ENCODE data around the gene EXOC4. TPM values are rescaled to one million over a fixed set of nuclear protein-coding genes. Genes with fewer than 3 reads are reported as not detected.

The EXOC4 gene
- total RNA-seq, 2 donors from 2014 or later = 52.4 to 74.0 TPM

DNA sequence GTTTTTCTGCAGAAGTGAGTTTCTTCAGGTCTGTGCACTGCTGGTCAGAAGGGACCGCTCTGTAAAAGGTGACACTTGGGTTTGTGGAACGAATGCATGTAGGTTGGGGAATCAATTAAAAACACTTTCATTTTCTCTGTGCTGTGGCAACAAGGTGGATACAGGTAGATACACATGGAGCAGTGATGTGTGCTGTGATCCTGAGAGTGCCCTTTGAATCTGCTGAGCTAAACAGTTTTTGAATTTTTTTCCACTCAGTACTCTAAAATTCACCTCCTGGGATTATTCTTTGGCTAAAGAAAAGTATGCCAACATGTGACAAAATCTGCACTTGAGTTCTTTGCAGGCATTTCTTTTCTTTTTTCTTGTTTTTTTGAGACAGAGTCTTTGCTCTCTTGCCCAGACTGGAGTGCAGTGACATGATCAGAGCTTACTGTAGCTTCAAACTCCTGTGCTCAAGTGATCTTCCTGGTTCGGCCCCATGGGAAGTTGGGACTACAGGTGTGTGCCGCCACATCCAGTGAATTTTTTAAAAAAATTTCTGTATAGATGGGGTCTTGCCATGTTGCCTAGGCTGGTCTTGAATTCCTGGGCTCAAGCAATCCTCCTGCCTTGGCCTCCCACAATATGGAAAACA is 338.9 kb downstream of the EXOC4 start:
- no peaks in the 10 kb centered on the region for H3K9me3 Mint-ChIP-seq
- H3K36me3 Mint-ChIP-seq = peaks cover 0 to 10% of the 10 kb centered on the region in 2 donors
- peak overlapping the region in 1 of 2 donors; percentile 81 for H3K27ac Mint-ChIP-seq
- ATAC-seq (no peak), DNase-seq (ENCODE audit: low spot score in 2 of 2) (no peak)

DNA sequence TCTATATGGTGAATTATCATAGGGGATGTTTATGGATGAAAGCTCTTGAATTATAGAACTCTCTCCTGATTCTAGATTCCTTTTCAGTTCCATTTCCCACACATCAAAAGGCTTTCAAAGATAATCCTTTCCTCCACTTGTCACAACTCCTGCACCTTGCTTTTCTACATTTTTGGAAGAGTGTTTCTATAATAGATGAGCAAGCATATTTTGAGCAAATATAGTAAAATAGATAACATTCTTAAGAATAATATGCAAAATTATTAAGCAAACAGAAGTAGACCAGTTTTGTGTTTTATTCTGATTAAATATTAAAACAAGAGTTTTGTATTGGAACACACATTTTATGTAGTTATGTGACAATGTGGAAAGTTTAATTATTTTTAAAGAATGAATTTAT is 340.7 kb downstream of the EXOC4 start:
- Mint-ChIP-seq H3K9me3 (no peaks in the 10 kb centered on the region), H3K36me3 (peaks cover 0 to 8% of the 10 kb centered on the region in 2 donors), H3K27ac (no peak overlapping the region)
- ATAC-seq = no peak
- DNase-seq (ENCODE audit: low spot score in 2 of 2) = no peak

DNA sequence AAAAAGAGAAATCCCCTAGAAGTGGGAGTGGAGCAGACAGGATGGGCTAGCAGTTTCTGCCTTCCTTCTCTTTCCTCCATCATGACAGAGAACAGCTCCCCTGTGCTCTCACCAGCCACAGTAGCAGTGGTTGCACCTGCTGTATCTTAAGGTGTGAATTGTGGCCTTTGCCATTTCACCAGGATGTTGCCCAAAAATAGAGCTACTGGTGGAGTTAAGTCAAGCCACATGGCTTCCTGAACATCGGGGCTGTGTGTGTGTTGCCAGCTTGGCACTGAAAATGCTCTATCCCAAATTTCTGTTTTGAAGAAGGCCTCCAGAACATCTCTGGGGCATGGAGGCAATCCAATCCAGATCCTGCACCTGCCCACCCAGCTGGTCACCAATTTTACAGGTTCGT is 348.7 kb downstream of the EXOC4 start:
- no peak overlapping the region for H3K27ac Mint-ChIP-seq
- ATAC-seq = no peak
- H3K36me3 Mint-ChIP-seq = no peaks in the 10 kb centered on the region
- DNase-seq (ENCODE audit: low spot score in 2 of 2) = no peak
- H3K9me3 Mint-ChIP-seq = no peaks in the 10 kb centered on the region

DNA sequence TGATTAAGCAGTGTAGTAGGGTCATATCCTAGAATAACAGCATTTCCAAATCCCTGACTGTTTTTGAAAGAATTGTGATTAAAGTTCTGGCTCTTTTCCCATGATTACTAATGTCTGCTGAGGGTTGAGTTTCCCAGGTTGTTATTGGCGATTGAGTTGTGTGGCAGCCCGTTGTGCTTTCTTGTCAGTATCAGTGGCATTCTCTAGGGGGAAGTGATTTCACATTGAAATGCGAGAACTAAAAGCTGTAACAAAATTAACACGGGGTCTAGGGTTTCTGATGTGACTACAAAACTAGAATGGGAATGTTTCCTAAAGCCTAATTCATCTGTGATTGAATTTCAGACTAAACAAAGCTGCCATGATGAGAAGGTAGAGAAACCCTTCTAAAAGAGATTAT is 349.4 kb downstream of the EXOC4 start:
- H3K36me3 Mint-ChIP-seq = no peaks in the 10 kb centered on the region
- ATAC-seq = no peak
- no peaks in the 10 kb centered on the region for H3K9me3 Mint-ChIP-seq
- DNase-seq (ENCODE audit: low spot score in 2 of 2) = no peak
- no peak overlapping the region for H3K27ac Mint-ChIP-seq

DNA sequence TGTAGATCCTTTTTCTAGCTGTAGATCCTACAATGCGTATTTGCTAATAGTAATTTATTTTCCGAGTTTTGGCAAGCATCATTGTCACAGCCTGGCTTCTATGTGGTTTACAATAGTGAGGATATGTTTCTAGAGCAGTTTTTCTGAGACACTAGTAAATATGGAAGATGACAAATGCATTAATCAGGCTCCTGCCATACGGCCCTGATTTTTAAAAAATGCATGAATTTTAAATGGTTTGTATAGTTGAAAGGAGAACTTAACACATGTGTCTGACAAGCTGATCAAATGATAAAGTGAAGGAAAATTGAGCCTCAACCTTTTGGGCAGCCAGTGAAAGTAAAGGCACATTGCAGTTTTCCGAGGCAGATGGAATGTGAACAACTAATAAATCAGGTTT is 354.1 kb downstream of the EXOC4 start:
- Mint-ChIP-seq H3K9me3 (no peaks in the 10 kb centered on the region), H3K27ac (no peak overlapping the region), H3K36me3 (no peaks in the 10 kb centered on the region)
- no peak for ATAC-seq
- no peak for DNase-seq (ENCODE audit: low spot score in 2 of 2)

DNA sequence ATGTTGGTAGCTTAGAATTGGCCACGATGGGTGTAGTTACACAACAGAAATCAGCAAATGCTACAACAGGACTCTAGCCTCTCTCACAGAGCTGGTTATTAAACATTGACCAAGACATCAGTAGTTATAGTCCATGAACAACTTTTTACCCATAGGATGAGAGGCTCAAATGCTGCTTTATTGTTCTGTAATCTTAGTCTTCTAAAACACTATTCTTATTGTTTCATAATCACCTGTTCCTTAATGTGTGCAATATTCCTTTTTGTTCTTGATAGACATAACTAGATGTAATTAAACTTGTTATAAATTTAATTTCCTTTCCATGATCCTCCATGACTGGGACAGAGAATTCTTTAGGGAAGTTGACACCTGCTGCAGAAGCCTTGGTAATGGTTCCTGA is 356.9 kb downstream of the EXOC4 start:
- Mint-ChIP-seq H3K36me3 (peaks cover 8 to 9% of the 10 kb centered on the region in 2 donors), H3K27ac (no peak overlapping the region), H3K9me3 (no peaks in the 10 kb centered on the region)
- ATAC-seq (no peak), DNase-seq (ENCODE audit: low spot score in 2 of 2) (no peak)

DNA sequence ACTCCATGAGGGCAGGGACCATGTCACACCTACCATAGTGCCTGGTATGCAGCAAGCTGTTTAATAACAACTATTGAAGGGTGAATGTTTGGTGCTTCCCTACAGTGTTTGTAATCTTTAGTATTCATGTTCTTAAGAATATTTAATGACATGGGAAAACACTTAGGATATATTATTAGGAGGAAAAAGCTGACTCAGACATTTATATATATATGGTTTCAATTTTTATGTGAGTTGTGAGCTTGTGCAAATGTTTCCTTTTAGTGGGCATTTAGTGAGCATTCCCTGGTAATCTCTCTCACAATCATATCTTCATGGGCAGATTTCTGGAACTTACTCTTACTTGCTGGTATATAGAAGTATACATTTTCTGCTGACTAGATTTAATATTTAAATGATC is 359.1 kb downstream of the EXOC4 start:
- DNase-seq (ENCODE audit: low spot score in 2 of 2) (no peak), ATAC-seq (no peak)
- no peak overlapping the region for H3K27ac Mint-ChIP-seq
- peaks cover 8 to 9% of the 10 kb centered on the region in 2 donors for H3K36me3 Mint-ChIP-seq
- H3K9me3 Mint-ChIP-seq = no peaks in the 10 kb centered on the region

DNA sequence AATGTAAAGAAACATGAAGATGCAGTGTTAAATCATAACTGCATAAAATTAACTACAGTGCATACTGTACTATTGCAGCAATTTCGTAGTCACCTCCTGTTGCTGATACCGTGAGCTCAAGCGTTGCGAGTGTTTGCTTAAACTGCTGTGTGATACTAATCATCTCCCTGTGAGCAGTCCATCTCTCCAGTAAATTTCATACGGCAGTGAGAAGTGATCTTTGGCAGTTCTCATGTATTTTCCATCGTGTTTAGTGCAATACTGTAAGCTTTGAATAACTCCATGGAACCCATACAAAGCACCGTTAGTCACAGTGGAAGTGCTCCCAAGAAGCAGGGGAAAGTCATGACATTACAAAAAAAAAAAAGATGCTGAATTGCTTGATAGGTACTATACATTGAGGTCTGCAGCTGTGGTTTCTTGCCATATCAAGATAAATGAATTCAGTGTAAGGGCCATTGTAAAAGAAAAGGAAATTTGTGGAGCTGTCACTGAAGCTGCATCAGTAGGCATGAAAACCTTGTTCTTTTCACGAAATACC is 360.4 kb downstream of the EXOC4 start:
- no peak for DNase-seq (ENCODE audit: low spot score in 2 of 2)
- Mint-ChIP-seq H3K27ac (no peak overlapping the region), H3K36me3 (peaks cover 8 to 9% of the 10 kb centered on the region in 2 donors), H3K9me3 (no peaks in the 10 kb centered on the region)
- ATAC-seq = no peak

DNA sequence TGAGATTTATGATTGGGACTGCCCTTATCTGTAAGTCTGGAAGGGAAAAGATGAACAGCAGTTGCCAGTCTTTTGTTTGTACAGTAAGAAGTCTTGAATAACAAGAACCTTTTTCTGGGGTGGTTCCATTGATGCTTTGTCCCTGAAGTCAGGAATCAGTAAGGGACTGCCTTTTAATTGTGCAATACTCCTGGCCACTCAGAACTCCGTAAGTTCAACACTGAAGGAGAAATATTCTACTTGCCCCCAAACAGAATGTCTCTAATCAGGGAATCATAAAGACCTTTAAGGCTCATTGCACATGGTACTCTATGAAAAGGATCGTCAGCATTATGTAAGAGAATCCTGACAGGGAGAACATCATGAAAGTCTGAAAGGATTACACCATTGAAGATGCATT is 361.4 kb downstream of the EXOC4 start:
- H3K9me3 Mint-ChIP-seq = no peaks in the 10 kb centered on the region
- ATAC-seq (no peak), DNase-seq (ENCODE audit: low spot score in 2 of 2) (no peak)

DNA sequence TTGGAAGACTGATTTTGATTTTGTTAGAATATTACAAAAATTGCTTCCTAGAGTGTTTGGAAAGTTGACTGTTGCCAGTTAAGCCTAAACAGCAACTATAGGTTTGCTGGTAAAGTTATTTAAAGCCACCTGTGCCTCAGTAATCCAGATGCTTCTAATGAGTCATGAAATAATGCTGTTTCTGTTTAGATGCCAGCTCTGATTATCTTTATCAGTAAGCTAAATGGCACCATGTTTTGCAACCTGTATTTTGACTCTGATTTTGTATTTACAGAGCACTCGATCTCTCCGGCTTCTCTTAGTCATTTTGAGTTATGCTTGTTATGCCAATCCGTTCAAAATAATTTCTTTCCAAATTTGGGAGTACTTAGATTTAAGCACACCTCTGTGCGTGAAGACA is 366.1 kb downstream of the EXOC4 start:
- Mint-ChIP-seq H3K9me3 (peaks cover 0 to 3% of the 10 kb centered on the region in 2 donors), H3K36me3 (peaks cover 6% of the 10 kb centered on the region in 2 donors), H3K27ac (no peak overlapping the region)
- DNase-seq (ENCODE audit: low spot score in 2 of 2) = no peak
- no peak for ATAC-seq

More for the DNA sequence above, 361.4 kb downstream of the EXOC4 start:
- no peak overlapping the region for H3K27ac Mint-ChIP-seq
- peaks cover 11 to 12% of the 10 kb centered on the region in 2 donors for H3K36me3 Mint-ChIP-seq

DNA sequence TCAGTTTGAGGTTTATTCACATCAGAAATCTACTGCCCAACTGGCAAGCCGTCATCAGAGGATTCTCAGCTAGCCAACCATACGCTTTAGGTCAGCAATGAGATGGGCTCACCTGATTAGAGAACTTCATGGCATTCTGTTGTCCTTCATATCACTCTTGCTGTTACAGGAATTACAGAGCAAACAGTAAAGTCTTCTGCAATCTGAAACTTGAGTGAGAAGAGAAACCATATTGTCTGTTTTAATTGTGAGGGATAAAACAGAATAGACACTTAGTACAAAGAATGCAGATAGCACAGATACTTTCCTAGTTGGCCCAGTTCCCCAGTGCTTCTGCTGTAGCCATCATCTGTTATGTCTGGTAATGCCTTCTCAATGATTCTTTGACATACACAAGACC is 366.6 kb downstream of the EXOC4 start:
- peaks cover 5% of the 10 kb centered on the region in 2 donors for H3K36me3 Mint-ChIP-seq
- H3K9me3 Mint-ChIP-seq = peaks cover 0 to 3% of the 10 kb centered on the region in 2 donors
- H3K27ac Mint-ChIP-seq = no peak overlapping the region
- DNase-seq (ENCODE audit: low spot score in 2 of 2) = no peak
- no peak for ATAC-seq

DNA sequence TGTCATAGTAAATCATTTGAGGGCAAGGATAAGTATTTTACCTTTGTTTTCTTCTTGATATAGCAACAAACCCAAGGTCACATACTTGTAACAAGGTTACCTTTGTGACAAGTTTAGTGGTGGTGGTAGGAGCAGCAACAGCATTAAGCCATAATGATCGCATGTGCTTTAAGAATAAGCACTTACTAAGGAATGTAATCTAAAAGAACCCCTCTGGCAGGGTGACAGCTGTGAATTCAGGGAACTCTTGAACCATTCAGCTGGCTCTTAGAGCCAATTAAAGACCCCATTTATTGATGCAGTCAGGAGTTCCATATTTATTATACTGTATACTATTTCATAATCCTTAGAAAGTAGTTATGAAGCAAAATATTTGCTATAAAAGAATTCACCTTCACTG is 370.8 kb downstream of the EXOC4 start:
- peaks cover 4 to 8% of the 10 kb centered on the region in 2 donors for H3K9me3 Mint-ChIP-seq
- peaks cover 8 to 11% of the 10 kb centered on the region in 2 donors for H3K36me3 Mint-ChIP-seq
- no peak overlapping the region for H3K27ac Mint-ChIP-seq
- ATAC-seq = no peak
- DNase-seq (ENCODE audit: low spot score in 2 of 2) = no peak

DNA sequence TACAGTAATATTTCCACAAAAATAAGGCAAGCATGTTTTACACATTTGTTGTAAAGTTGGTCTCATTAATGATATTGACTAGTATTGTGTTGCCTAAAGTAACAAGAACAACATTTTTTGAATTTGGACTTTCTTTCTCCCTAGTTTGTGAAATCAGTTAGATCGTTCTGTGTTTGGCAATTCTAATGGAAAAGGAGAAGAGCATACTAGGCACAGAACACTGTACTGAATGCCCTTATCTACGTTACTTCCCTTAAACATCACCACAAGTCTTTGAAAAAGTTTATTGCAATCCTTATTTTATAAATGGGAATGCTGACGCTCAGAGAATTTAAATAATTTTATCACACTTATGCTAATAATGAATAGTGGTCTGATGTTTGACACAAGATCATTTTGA is 372.2 kb downstream of the EXOC4 start:
- Mint-ChIP-seq H3K27ac (no peak overlapping the region), H3K9me3 (peaks cover 4 to 9% of the 10 kb centered on the region in 2 donors), H3K36me3 (peaks cover 4 to 12% of the 10 kb centered on the region in 2 donors)
- ATAC-seq (no peak), DNase-seq (ENCODE audit: low spot score in 2 of 2) (no peak)

DNA sequence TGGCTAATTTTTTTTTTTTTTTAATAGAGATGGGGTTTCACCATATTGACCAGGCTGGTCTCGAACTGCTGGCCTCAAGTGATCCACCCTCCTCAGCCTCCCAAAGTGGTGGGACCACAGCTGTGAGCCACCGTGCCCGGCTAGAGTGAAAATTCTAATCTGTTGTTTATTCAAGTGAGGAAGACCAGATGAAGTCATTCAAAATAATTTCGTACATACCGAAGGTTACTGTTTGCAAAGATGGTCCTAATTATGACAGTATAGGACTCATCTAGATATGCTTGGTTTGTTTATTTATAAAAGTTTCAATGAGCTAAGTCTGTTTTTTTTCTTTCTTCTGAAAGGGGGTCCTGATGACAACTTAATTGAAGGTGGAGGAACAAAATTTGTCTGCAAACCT is 376.8 kb downstream of the EXOC4 start:
- DNase-seq (ENCODE audit: low spot score in 2 of 2) (no peak), ATAC-seq (no peak)
- Mint-ChIP-seq H3K27ac (no peak overlapping the region), H3K36me3 (peaks cover 4 to 23% of the 10 kb centered on the region in 2 donors), H3K9me3 (peaks cover 4 to 6% of the 10 kb centered on the region in 2 donors)

DNA sequence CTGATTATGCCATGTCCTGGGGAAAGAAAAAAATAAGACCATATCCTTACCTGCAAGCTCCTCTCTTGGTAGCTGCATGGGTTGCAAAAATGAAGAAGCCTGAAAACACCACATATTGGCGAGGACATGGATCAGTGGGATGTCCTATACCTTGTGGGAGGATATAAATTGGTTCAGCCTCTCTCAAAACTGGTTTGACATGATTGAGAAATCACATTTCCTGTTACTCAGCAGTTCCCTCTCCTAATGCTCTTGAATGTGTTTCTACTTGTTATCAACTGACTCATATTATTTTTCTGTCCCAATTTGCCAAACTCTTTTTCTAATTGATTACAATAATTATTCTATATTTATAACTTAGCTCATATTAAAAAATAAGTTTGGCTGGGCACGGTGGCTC is 380.2 kb downstream of the EXOC4 start:
- H3K36me3 Mint-ChIP-seq = peaks cover 4 to 23% of the 10 kb centered on the region in 2 donors
- no peak overlapping the region for H3K27ac Mint-ChIP-seq
- DNase-seq (ENCODE audit: low spot score in 2 of 2) = no peak
- ATAC-seq = no peak
- peaks cover 0 to 6% of the 10 kb centered on the region in 2 donors for H3K9me3 Mint-ChIP-seq

DNA sequence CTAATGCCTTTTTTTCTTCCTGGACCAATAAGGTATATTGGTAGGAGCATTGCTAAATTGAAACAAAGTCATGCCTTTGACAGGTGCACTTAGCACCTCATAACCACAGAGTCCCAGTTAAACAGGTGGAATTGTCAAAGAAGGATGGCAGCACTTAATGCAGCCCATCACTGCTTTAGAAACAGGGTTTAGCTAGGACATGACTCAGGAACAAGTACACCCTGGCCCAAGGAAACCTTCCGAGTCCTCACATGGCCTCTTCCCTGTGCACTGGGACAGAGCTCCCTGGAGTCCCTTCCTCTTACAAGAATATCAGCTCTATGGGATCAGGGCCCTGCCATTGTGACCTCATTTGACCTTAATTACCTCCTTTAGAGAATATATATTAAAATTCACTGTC is 382.7 kb downstream of the EXOC4 start:
- ATAC-seq (no peak), DNase-seq (ENCODE audit: low spot score in 2 of 2) (no peak)
- Mint-ChIP-seq H3K27ac (no peak overlapping the region), H3K36me3 (peaks cover 0 to 6% of the 10 kb centered on the region in 2 donors), H3K9me3 (no peaks in the 10 kb centered on the region)

DNA sequence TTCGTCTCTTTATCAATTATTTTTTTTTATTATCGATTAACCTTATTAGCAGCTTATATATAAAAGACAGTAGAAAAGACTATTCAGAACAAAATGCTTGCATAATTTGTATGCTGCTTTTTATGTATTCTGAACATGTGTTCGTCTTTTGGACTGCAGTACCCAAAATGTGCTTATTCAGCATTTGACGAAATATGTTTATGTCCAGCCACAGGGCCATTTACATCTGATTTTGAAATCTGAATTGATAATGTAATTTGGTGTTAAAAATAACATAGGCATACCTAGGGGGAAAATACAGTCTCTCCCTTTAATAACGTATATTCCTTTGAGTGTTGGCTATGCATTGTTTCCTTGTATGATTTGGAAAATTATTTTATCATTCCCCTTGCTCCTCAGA is 386.0 kb downstream of the EXOC4 start:
- DNase-seq (ENCODE audit: low spot score in 2 of 2) (no peak), ATAC-seq (no peak)
- peaks cover 16 to 20% of the 10 kb centered on the region in 2 donors for H3K36me3 Mint-ChIP-seq
- no peak overlapping the region for H3K27ac Mint-ChIP-seq
- H3K9me3 Mint-ChIP-seq = peaks cover 0 to 6% of the 10 kb centered on the region in 2 donors

DNA sequence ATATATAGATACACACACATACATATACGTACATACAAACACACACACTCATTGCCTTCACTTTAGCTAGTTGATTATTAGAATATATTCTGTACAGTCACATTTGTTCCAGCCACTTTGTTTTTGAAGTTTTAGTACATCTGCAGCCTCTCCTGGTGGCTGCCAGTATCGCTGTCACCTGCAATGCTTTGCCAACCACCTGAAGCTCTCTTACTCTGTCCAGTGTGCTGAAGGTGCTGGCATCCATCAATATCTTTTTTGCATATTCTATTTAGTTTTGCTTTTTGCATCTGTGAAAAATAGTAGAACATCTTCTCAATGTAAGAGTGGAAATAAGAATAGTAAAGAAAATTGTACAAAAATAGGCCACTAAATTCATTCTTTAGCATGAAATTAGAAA is 388.6 kb downstream of the EXOC4 start:
- Mint-ChIP-seq H3K9me3 (peaks cover 0 to 6% of the 10 kb centered on the region in 2 donors), H3K27ac (no peak overlapping the region), H3K36me3 (peaks cover 16% of the 10 kb centered on the region in 2 donors)
- DNase-seq (ENCODE audit: low spot score in 2 of 2) = no peak
- ATAC-seq = no peak

Data from activated naive CD4-positive, alpha-beta T cell treated with anti-CD3 and anti-CD28 coated beads, Interleukin-2, amount 50 U/mL, for 72 hours (primary cell).